Measurements from ENCODE around the gene MAGI1.

The MAGI1 gene

GRCh38 chr3:66012711-66013110 lies 26.0 kb downstream of the MAGI1 start:
- no peak for DNase-seq

- DNase-seq: no peak
These were observed 27.7 kb downstream of the MAGI1 start for GRCh38 chr3:66010739-66011655.

GRCh38 chr3:66010348-66010738 lies 28.4 kb downstream of the MAGI1 start:
- no peak for DNase-seq

- DNase-seq: no peak
These were observed 34.5 kb downstream of the MAGI1 start for GRCh38 chr3:66004244-66004643.

GRCh38 chr3:66001626-66002025 lies 37.1 kb downstream of the MAGI1 start:
- no peak for DNase-seq

- DNase-seq: no peak
These were observed 38.2 kb downstream of the MAGI1 start for GRCh38 chr3:66000506-66000905.

- no peak for DNase-seq
These were observed 39.1 kb downstream of the MAGI1 start for GRCh38 chr3:65999606-66000005.

- no peak for DNase-seq
These were observed 42.1 kb downstream of the MAGI1 start for GRCh38 chr3:65996589-65996988.

- DNase-seq: no peak
These were observed 43.2 kb downstream of the MAGI1 start for GRCh38 chr3:65995515-65995914.

GRCh38 chr3:65995030-65995429 lies 43.7 kb downstream of the MAGI1 start:
- no peak for DNase-seq

- DNase-seq: no peak
These were observed 45.4 kb downstream of the MAGI1 start for GRCh38 chr3:65993134-65993900.

- DNase-seq: no peak
These were observed 46.6 kb downstream of the MAGI1 start for GRCh38 chr3:65992106-65992505.

- DNase-seq: no peak
These were observed 50.1 kb downstream of the MAGI1 start for GRCh38 chr3:65988411-65989180.

GRCh38 chr3:65986285-65986684 lies 52.4 kb downstream of the MAGI1 start:
- DNase-seq: no peak

- DNase-seq: no peak
These were observed 53.7 kb downstream of the MAGI1 start for GRCh38 chr3:65984975-65985374.

- DNase-seq: no peak
These were observed 55.6 kb downstream of the MAGI1 start for GRCh38 chr3:65983100-65983499.

GRCh38 chr3:65979731-65980130 lies 59.0 kb downstream of the MAGI1 start:
- no peak for DNase-seq

- DNase-seq: no peak
These were observed 59.6 kb downstream of the MAGI1 start for GRCh38 chr3:65979162-65979561.

- DNase-seq: no peak
These were observed 60.6 kb downstream of the MAGI1 start for GRCh38 chr3:65978116-65978515.

GRCh38 chr3:65975032-65975431 lies 63.7 kb downstream of the MAGI1 start:
- DNase-seq: no peak

- no peak for DNase-seq
These were observed 64.2 kb downstream of the MAGI1 start for GRCh38 chr3:65974509-65974908.

- no peak for DNase-seq
These were observed 66.0 kb downstream of the MAGI1 start for GRCh38 chr3:65972765-65973164.
